Naive thymus-derived CD4-positive, alpha-beta T cell (primary cell): ENCODE results near the gene FGD2. TPM values are rescaled to one million over a fixed set of nuclear protein-coding genes. Genes with fewer than 3 reads are reported as not detected.
"Not testable (repeated sequence)": the region's sequence is repeated elsewhere in the genome, so short reads cannot be mapped to it uniquely, and the experiment has no call there.

Source experiments
- ATAC-seq: fragments of 150-1000 bp; cut with Tn5 transposase; 2 replicates; pipeline ENCODE4 v1.10.0; 2021; ENCODE audit warnings: mild to moderate bottlenecking, moderate library complexity
- CTCF ChIA-PET: fragments of 350-600 bp; sonication (Branson Sonifier 250); formaldehyde crosslinking; loops from one replicate; lab custom pipeline; 2021; ENCODE audit warnings: antibody characterized with exemption; lab: Charles Lee
- POLR2A ChIA-PET: fragments of 350-600 bp; sonication (Branson Sonifier 250); formaldehyde crosslinking; loops from one replicate; lab custom pipeline; 2021; ENCODE audit warnings: antibody characterized with exemption, inconsistent platforms; lab: Charles Lee
- DNase-seq, 9 donors: peaks; one replicate each; pipeline versions ENCODE4 v3.0.0 to v3.0.0-alpha.2; 2020 to 2022; ENCODE audit warnings: mixed read lengths in 1 of 9
- H3K27ac ChIP-seq: one replicate; pipeline ENCODE4 v1.7.0; 2013; ENCODE audit warnings: mild to moderate bottlenecking, low read depth, low read length, moderate library complexity
- H3K27me3 ChIP-seq, 2 donors: one replicate each; pipeline ENCODE4 v1.7.0; 2013; ENCODE audit warnings: low read length in 2 of 2, mild to moderate bottlenecking in 2 of 2, moderate library complexity in 2 of 2; ENCODE audit not compliant: control insufficient read depth in 2 of 2, insufficient read depth in 2 of 2
- H3K36me3 ChIP-seq, 3 experiments: 1 replicate in 2 of 3; 2 replicates in 1 of 3; pipeline ENCODE4 v1.7.0; 2013; ENCODE audit warnings: low read length in 3 of 3, mild to moderate bottlenecking in 3 of 3, moderate library complexity in 1 of 3; ENCODE audit not compliant: insufficient read depth in 3 of 3, control insufficient read depth in 2 of 3
- H3K4me1 ChIP-seq, 2 donors: one replicate each; pipeline ENCODE4 v1.7.0; 2013; ENCODE audit warnings: low read length in 2 of 2, mild to moderate bottlenecking in 2 of 2, moderate library complexity in 1 of 2; ENCODE audit not compliant: control insufficient read depth in 2 of 2, insufficient read depth in 2 of 2
- H3K4me3 ChIP-seq: 2 replicates; pipeline ENCODE4 v1.7.0; 2013; ENCODE audit warnings: mild to moderate bottlenecking, low read length
- H3K9me3 ChIP-seq, 3 experiments: 1 replicate in 2 of 3; 2 replicates in 1 of 3; pipeline ENCODE4 v1.7.0; 2013; ENCODE audit warnings: low read length in 3 of 3; ENCODE audit not compliant: control insufficient read depth in 2 of 3
- H3K27ac Mint-ChIP-seq, 9 donors: one replicate each; pipeline ENCODE4 v1.8.0; 2020 to 2022; ENCODE audit warnings: mixed read lengths in 9 of 9, mild to moderate bottlenecking in 8 of 9, moderate library complexity in 5 of 9, inconsistent platforms in 2 of 9
- H3K27me3 Mint-ChIP-seq, 5 donors: one replicate each; pipeline ENCODE4 v1.8.0; 2021 to 2022; ENCODE audit warnings: mixed read lengths in 5 of 5, mild to moderate bottlenecking in 1 of 5
- H3K36me3 Mint-ChIP-seq, 5 donors: one replicate each; pipeline ENCODE4 v1.8.0; 2020 to 2022; ENCODE audit warnings: mixed read lengths in 5 of 5, mild to moderate bottlenecking in 3 of 5, inconsistent platforms in 1 of 5
- H3K4me1 Mint-ChIP-seq, 7 donors: one replicate each; pipeline ENCODE4 v1.8.0; 2020 to 2022; ENCODE audit warnings: mixed read lengths in 7 of 7, mild to moderate bottlenecking in 3 of 7, inconsistent platforms in 1 of 7
- H3K4me3 Mint-ChIP-seq, 10 donors: one replicate each; pipeline ENCODE4 v1.8.0; 2020 to 2022; ENCODE audit warnings: mild to moderate bottlenecking in 10 of 10, mixed read lengths in 10 of 10, moderate library complexity in 6 of 10, inconsistent platforms in 2 of 10
- H3K9me3 Mint-ChIP-seq, 11 donors: one replicate each; pipeline ENCODE4 v1.8.0; 2020 to 2022; ENCODE audit warnings: mixed read lengths in 11 of 11, mild to moderate bottlenecking in 4 of 11, inconsistent platforms in 1 of 11, moderate library complexity in 1 of 11
- intact Hi-C, 2 donors: fragments of 100-400 bp; cut with micrococcal nuclease; formaldehyde crosslinking; loops; one replicate each; pipeline ENCODE4 v1.15.1; 2023
- polyA plus RNA-seq, 2 donors: library from polyadenylated mRNA; unstranded; fragments of 300-500 nt; fragmentation: Illumina TruSeq; gene quantifications; one replicate each; pipeline ENCODE4 v1.2.3, GENCODE V29; 2021
- total RNA-seq, 6 experiments: library from RNA in 5 of 6; stranded (reverse) in 5 of 6; gene quantifications; 1 replicate in 5 of 6; 2 replicates in 1 of 6; pipeline ENCODE4 v1.2.3 and lab custom pipeline; 2021 to 2026

Gene FGD2
- total and polyA plus RNA-seq, 7 experiments from 2014 or later = 0.25 to 71.9 (median 1.6) TPM

DNA sequence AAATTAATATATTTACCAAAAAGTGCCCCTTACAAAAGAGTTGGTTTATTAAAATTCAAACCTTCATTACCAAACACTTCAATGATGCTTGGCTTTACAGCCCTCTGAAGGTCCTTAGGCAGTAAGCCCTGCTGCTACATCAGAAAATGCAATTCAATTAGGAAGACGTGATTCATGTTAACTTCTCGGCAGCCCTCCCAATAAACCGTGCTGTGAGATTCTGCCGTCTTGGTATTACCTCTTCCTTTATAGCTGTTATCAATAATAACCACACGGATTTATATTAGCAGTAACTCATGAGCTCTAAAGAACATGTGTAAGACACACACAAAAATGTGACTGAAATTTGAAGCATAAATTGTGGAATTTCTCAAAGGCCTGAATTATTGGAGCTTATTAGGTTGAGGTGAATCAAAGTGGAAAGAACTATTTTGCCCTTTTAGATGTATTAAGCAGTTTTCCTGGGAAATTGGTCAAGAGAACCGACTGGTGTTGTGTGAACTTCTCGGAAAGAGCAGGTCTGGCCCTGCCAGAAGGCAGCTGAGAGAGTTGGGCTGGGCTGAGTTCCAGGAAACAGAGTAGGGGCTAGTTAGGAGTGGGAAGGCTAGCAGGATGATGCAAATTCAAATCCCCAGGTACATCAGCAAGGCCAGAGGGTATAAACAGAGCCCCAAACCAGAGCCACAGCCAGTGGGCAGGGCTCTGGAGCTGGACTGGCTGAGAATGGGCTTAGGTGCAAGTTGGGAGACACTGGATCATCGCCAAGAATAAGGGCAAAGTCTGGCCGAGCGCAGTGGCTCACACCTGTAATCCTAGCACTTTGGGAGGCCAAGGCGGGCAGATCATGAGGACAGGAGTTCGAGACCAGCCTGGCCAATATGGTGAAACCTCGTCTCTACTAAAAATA is 33.1 kb downstream of the FGD2 start:
- no peaks in the 10 kb centered on the region for H3K36me3 ChIP-seq
- no peak for DNase-seq
- H3K9me3 ChIP-seq = no peaks in the 10 kb centered on the region
- Mint-ChIP-seq H3K4me1 (peaks cover 11 to 48% (median 19%) of the 10 kb centered on the region in 7 donors), H3K36me3 (peaks cover 0 to 8% (median 0%) of the 10 kb centered on the region in 5 donors), H3K27ac (peak overlapping the region in 2 of 9 donors; percentile 1 to 21), H3K4me3 (no peak overlapping the region), H3K27me3 (no peaks in the 10 kb centered on the region), H3K9me3 (peaks cover 0 to 5% (median 0%) of the 10 kb centered on the region in 11 donors)
- intact Hi-C loops = no loop called here
- no peak for ATAC-seq
- H3K27me3 ChIP-seq = no peaks in the 10 kb centered on the region
- H3K4me3 ChIP-seq = no peak overlapping the region
- H3K4me1 ChIP-seq = no peaks in the 10 kb centered on the region
- H3K27ac ChIP-seq = no peak overlapping the region
- ChIA-PET CTCF (interaction anchor here (0.7 to 1.2 kb wide), 3 partner anchors 19 to 1349 kb away, joined by 3 read pairs; no protein-coding TSS in a partner anchor), POLR2A (interaction anchor here (0.6 to 0.8 kb wide), 3 partner anchors 134 to 486 kb away, joined by 3 read pairs; no protein-coding TSS in a partner anchor)

DNA sequence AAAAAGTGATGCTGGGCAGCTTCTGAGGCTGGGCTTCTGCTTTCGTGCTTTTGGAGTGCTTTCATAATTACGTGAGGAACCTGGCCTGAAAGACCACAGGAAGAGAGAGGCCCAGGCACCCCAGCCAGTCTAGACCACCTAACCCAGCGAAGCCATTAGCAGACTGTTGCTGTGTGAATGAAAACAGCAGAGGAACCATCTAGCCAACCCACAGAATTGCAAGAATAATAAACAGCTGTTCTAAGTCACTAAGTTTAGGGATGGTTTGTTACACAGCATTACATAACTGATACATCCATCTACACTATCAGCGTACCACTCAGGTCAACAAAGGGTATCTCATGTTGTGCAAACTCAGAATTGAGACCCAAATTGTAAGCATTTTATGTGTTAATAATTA is 34.5 kb downstream of the FGD2 start:
- no peaks in the 10 kb centered on the region for H3K36me3 ChIP-seq
- no peak overlapping the region for H3K4me3 Mint-ChIP-seq
- DNase-seq (no peak), ATAC-seq (peak; percentile 54)
- no peaks in the 10 kb centered on the region for H3K27me3 ChIP-seq
- H3K9me3 Mint-ChIP-seq = peaks cover 0 to 5% (median 0%) of the 10 kb centered on the region in 11 donors
- no peaks in the 10 kb centered on the region for H3K4me1 ChIP-seq
- H3K9me3 ChIP-seq = no peaks in the 10 kb centered on the region
- intact Hi-C loops = no loop called here
- ChIA-PET POLR2A (interaction anchor here (0.6 to 1.3 kb wide), 2 partner anchors 19 to 54 kb away, joined by 3 to 4 read pairs; partner anchors contain the start of gene MTCH1), CTCF (no interaction called here)
- peaks cover 9 to 42% (median 15%) of the 10 kb centered on the region in 7 donors for H3K4me1 Mint-ChIP-seq
- H3K36me3 Mint-ChIP-seq = peaks cover 0 to 7% (median 0%) of the 10 kb centered on the region in 5 donors
- H3K4me3 ChIP-seq = no peak overlapping the region
- H3K27me3 Mint-ChIP-seq = no peaks in the 10 kb centered on the region
- H3K27ac ChIP-seq = no peak overlapping the region
- H3K27ac Mint-ChIP-seq = peak overlapping the region in 1 of 9 donors; percentile 13

DNA sequence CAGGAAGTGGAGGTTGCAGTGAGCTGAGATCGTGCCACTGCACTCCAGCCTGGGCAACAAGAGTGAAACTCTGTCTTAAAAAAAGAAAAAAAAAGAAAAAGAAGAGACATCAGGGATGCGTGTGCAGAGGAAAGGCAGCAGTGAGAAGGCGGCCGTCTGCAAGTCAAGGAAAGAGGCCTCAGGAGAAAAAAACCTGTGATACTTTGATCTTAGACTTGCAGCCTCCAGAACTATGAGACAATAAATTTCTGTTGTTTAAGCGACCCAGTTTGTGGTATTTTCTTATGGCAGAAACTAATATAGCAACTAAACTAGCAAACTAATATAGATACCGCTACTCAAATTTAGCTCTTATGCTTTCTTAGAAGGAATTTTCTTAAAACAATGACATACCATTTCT is 36.1 kb downstream of the FGD2 start:
- Histone ChIP-seq H3K4me3 (no peak overlapping the region), H3K4me1 (peaks cover 0 to 11% of the 10 kb centered on the region in 2 donors), H3K27ac (no peak overlapping the region), H3K9me3 (no peaks in the 10 kb centered on the region), H3K36me3 (no peaks in the 10 kb centered on the region), H3K27me3 (no peaks in the 10 kb centered on the region)
- H3K4me3 Mint-ChIP-seq = no peak overlapping the region
- peaks cover 0 to 8% (median 0%) of the 10 kb centered on the region in 5 donors for H3K36me3 Mint-ChIP-seq
- CTCF ChIA-PET = interaction anchor here (0.7 to 1.2 kb wide), 2 partner anchors 9 to 132 kb away, joined by 3 read pairs; no protein-coding TSS in a partner anchor
- POLR2A ChIA-PET = interaction anchor here (0.6 to 1.4 kb wide), 2 partner anchors 9 to 141 kb away, joined by 3 to 5 read pairs; no protein-coding TSS in a partner anchor
- H3K9me3 Mint-ChIP-seq = peaks cover 0 to 5% (median 0%) of the 10 kb centered on the region in 11 donors
- H3K4me1 Mint-ChIP-seq = peaks cover 15 to 51% (median 27%) of the 10 kb centered on the region in 7 donors
- ATAC-seq = no peak
- H3K27me3 Mint-ChIP-seq = no peaks in the 10 kb centered on the region
- intact Hi-C loops = no loop called here
- peak overlapping the region in 7 of 9 donors; percentile 14 to 70 (median 43) for H3K27ac Mint-ChIP-seq
- DNase-seq = no peak

DNA sequence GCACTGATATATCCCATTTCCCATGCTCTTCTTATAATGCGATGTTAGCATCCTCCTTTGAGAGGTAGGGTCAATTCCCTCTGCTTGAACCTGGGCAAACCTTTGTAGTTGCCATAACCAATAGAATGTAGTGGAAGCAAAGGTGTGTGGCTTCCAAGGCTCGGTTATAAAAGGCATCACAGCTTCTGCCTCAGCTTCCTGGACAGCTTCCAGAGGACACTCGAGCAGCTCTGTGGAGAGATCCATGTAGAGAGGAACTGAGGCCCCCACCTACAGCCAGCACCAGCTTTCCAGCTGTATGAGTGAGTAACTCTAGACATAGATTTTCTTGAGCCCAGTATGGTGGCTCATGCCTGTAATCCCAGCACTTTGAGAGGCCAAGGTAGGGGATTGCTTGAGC is 36.7 kb downstream of the FGD2 start:
- Mint-ChIP-seq H3K4me3 (no peak overlapping the region), H3K36me3 (peaks cover 0 to 11% (median 0%) of the 10 kb centered on the region in 5 donors), H3K9me3 (peaks cover 0 to 5% (median 0%) of the 10 kb centered on the region in 11 donors), H3K4me1 (peaks cover 20 to 57% (median 33%) of the 10 kb centered on the region in 7 donors), H3K27me3 (no peaks in the 10 kb centered on the region), H3K27ac (peak overlapping the region in 6 of 9 donors; percentile 23 to 70 (median 50))
- Histone ChIP-seq H3K4me1 (peaks cover 0 to 18% of the 10 kb centered on the region in 2 donors), H3K36me3 (no peaks in the 10 kb centered on the region), H3K9me3 (no peaks in the 10 kb centered on the region), H3K27ac (no peak overlapping the region), H3K4me3 (no peak overlapping the region), H3K27me3 (no peaks in the 10 kb centered on the region)
- ATAC-seq (no peak), DNase-seq (no peak)
- POLR2A ChIA-PET = interaction anchor here (0.6 to 1.4 kb wide), 2 partner anchors 9 to 140 kb away, joined by 3 to 5 read pairs; no protein-coding TSS in a partner anchor
- CTCF ChIA-PET = interaction anchor here (0.7 to 1.7 kb wide), 3 partner anchors 8 to 131 kb away, joined by 3 to 5 read pairs (median 3); no protein-coding TSS in a partner anchor
- intact Hi-C loops = no loop called here

- POLR2A ChIA-PET, H3K9me3 ChIP-seq, H3K4me3 Mint-ChIP-seq, H3K27ac ChIP-seq, ATAC-seq, H3K36me3 ChIP-seq, H3K4me3 ChIP-seq, H3K27me3 Mint-ChIP-seq, H3K27me3 ChIP-seq, H3K9me3 Mint-ChIP-seq, DNase-seq, intact Hi-C loops: not testable (repeated sequence)
- CTCF ChIA-PET = interaction anchor here (1.0 to 1.7 kb wide), 3 partner anchors 7 to 25 kb away, joined by 3 to 5 read pairs (median 4); no protein-coding TSS in a partner anchor
- peaks cover 9 to 27% of the 10 kb centered on the region in 2 donors for H3K4me1 ChIP-seq
- Mint-ChIP-seq H3K4me1 (peaks cover 26 to 64% (median 43%) of the 10 kb centered on the region in 7 donors), H3K36me3 (peaks cover 0 to 15% (median 0%) of the 10 kb centered on the region in 5 donors), H3K27ac (peak overlapping the region in 2 of 9 donors; percentile 33 to 65)
Observed at GRCh38 chr6:37043091-37043490, 37.6 kb downstream of the FGD2 start.

GRCh38 chr6:37047346-37047688 is 41.9 kb downstream of the FGD2 start:
- H3K4me3 Mint-ChIP-seq = peak overlapping the region in 9 of 10 donors; percentile 38 to 83 (median 66)
- H3K36me3 Mint-ChIP-seq = peaks cover 0 to 20% (median 0%) of the 10 kb centered on the region in 5 donors
- POLR2A ChIA-PET = interaction anchor here (1.1 to 9.6 kb wide), 7 partner anchors 12 to 162 kb away, joined by 3 to 177 read pairs (median 5); partner anchors contain the start of gene PIM1

More at GRCh38 chr6:37047346-37047688, 41.9 kb downstream of the FGD2 start:
- Mint-ChIP-seq H3K27ac (peak overlapping the region; percentile 70 to 99 (median 91)), H3K9me3 (peaks cover 0 to 5% (median 0%) of the 10 kb centered on the region in 11 donors), H3K4me1 (peaks cover 55 to 76% (median 68%) of the 10 kb centered on the region in 7 donors), H3K27me3 (no peaks in the 10 kb centered on the region)
- DNase-seq (no peak), ATAC-seq (no peak)
- Histone ChIP-seq H3K27ac (peak overlapping the region; percentile 75), H3K27me3 (no peaks in the 10 kb centered on the region), H3K4me1 (peaks cover 46 to 66% of the 10 kb centered on the region in 2 donors), H3K9me3 (no peaks in the 10 kb centered on the region), H3K4me3 (no peak overlapping the region), H3K36me3 (no peaks in the 10 kb centered on the region)
- intact Hi-C loops = loop anchor here in 1 of 2 donors (5.0 kb wide), 1 partner anchor 60 kb away; the partner anchor contains the start of gene MTCH1
- CTCF ChIA-PET = interaction anchor here (0.5 to 8.3 kb wide), 6 partner anchors 8 to 163 kb away, joined by 3 to 178 read pairs (median 7); no protein-coding TSS in a partner anchor
